Measurements from ENCODE around the gene PIP5K1B. TPM values are rescaled to one million over a fixed set of nuclear protein-coding genes. Genes with fewer than 3 reads are reported as not detected.

The PIP5K1B gene
- total and polyA plus RNA-seq, 2 experiments from 2014 or later, result 1.3 to 2.8 TPM

DNA sequence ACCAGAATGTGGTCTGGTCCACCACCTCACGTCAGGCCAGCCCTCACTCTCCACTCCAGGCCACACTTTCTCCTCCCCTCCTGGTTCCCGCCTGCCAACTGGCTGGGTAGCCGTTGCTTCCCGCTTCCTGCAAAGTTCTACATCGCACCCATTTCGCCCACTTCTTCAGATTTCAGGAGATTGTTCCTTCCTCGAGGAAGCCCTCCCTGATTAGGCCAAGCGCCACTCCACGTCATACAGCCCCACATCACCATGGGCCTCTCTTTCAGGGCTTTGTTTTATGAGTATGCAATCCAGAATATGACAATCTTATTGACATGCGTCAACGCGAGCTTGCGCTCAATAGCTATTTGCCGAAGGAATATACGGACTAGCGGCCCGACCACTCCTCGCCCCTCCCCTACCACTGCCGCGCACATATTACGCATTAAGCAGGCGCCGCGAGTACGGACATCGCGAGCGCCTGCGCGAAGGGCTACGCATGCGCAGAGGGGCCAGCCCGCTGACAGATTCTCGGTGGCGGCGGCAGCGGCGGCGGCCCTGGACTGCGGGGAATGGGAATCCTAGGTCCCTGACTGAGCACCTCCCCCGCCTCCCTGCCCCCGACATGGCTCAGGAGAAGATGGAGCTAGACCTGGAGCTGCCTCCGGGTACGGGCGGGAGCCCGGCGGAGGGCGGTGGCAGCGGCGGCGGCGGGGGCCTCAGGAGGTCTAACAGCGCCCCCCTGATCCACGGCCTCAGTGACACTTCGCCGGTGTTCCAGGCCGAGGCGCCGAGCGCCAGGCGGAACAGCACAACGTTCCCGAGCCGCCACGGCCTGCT is 74.7 kb downstream of the PIP5K1B start (continued):
- TF ChIP-seq, protein P1, sequence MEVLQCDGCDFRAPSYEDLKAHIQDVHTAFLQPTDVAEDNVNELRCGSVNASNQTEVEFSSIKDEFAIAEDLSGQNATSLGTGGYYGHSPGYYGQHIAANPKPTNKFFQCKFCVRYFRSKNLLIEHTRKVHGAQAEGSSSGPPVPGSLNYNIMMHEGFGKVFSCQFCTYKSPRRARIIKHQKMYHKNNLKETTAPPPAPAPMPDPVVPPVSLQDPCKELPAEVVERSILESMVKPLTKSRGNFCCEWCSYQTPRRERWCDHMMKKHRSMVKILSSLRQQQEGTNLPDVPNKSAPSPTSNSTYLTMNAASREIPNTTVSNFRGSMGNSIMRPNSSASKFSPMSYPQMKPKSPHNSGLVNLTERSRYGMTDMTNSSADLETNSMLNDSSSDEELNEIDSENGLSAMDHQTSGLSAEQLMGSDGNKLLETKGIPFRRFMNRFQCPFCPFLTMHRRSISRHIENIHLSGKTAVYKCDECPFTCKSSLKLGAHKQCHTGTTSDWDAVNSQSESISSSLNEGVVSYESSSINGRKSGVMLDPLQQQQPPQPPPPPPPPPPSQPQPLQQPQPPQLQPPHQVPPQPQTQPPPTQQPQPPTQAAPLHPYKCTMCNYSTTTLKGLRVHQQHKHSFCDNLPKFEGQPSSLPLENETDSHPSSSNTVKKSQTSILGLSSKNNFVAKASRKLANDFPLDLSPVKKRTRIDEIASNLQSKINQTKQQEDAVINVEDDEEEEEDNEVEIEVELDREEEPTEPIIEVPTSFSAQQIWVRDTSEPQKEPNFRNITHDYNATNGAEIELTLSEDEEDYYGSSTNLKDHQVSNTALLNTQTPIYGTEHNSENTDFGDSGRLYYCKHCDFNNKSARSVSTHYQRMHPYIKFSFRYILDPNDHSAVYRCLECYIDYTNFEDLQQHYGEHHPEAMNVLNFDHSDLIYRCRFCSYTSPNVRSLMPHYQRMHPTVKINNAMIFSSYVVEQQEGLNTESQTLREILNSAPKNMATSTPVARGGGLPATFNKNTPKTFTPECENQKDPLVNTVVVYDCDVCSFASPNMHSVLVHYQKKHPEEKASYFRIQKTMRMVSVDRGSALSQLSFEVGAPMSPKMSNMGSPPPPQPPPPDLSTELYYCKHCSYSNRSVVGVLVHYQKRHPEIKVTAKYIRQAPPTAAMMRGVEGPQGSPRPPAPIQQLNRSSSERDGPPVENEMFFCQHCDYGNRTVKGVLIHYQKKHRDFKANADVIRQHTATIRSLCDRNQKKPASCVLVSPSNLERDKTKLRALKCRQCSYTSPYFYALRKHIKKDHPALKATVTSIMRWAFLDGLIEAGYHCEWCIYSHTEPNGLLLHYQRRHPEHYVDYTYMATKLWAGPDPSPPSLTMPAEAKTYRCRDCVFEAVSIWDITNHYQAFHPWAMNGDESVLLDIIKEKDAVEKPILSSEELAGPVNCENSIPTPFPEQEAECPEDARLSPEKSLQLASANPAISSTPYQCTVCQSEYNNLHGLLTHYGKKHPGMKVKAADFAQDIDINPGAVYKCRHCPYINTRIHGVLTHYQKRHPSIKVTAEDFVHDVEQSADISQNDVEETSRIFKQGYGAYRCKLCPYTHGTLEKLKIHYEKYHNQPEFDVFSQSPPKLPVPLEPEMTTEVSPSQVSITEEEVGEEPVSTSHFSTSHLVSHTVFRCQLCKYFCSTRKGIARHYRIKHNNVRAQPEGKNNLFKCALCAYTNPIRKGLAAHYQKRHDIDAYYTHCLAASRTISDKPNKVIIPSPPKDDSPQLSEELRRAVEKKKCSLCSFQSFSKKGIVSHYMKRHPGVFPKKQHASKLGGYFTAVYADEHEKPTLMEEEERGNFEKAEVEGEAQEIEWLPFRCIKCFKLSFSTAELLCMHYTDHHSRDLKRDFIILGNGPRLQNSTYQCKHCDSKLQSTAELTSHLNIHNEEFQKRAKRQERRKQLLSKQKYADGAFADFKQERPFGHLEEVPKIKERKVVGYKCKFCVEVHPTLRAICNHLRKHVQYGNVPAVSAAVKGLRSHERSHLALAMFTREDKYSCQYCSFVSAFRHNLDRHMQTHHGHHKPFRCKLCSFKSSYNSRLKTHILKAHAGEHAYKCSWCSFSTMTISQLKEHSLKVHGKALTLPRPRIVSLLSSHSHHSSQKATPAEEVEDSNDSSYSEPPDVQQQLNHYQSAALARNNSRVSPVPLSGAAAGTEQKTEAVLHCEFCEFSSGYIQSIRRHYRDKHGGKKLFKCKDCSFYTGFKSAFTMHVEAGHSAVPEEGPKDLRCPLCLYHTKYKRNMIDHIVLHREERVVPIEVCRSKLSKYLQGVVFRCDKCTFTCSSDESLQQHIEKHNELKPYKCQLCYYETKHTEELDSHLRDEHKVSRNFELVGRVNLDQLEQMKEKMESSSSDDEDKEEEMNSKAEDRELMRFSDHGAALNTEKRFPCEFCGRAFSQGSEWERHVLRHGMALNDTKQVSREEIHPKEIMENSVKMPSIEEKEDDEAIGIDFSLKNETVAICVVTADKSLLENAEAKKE (CRISPR knock-in tag; IDR thresholded peaks at IDR 0.05), result no peak
- peak; percentile 84 for TF ChIP-seq POLR2AphosphoS5 (IDR thresholded peaks at IDR 0.05; ENCODE audit: low read depth)
- TF ChIP-seq, protein P2, sequence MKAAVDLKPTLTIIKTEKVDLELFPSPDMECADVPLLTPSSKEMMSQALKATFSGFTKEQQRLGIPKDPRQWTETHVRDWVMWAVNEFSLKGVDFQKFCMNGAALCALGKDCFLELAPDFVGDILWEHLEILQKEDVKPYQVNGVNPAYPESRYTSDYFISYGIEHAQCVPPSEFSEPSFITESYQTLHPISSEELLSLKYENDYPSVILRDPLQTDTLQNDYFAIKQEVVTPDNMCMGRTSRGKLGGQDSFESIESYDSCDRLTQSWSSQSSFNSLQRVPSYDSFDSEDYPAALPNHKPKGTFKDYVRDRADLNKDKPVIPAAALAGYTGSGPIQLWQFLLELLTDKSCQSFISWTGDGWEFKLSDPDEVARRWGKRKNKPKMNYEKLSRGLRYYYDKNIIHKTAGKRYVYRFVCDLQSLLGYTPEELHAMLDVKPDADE (IDR thresholded peaks at IDR 0.05), result peak; percentile 65; the same call in 1 of the 2 replicates
- no peak for TF ChIP-seq STAT1 (IDR thresholded peaks at IDR 0.05; ENCODE audit: unreplicated experiment)
- TF ChIP-seq CREB1 (CRISPR knock-in tag; IDR thresholded peaks at IDR 0.05; ENCODE audit: low read depth), result peak; percentile 99

DNA sequence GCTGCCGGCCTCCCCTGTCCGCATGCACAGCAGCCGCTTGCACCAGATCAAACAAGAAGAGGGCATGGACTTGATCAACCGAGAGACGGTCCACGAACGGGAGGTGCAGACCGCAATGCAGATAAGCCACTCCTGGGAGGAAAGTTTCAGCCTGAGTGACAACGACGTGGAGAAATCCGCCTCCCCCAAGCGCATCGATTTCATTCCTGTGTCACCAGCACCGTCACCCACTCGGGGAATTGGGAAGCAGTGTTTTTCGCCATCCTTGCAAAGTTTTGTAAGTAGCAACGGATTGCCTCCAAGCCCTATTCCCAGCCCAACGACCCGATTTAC is 75.3 kb downstream of the PIP5K1B start:
- Histone ChIP-seq H3K36me3 (ENCODE audit: insufficient read depth) (peaks cover 3% of the 10 kb centered on the region; the same call in 1 of the 2 replicates), H2AFZ (peak overlapping the region; percentile 58), H3F3A (replicated peaks; ENCODE audit: low read depth) (no peaks in the 10 kb centered on the region), H3K27me3 (ENCODE audit: insufficient read depth) (no peaks in the 10 kb centered on the region), H3K27ac (ENCODE audit: low read depth) (no peak overlapping the region), H3K4me2 (peak overlapping the region; percentile 92), H4K20me1 (replicated peaks; ENCODE audit: insufficient read depth) (peaks cover 4% of the 10 kb centered on the region; the same call in 1 of the 2 replicates), H3K79me2 (replicated peaks; ENCODE audit: insufficient read depth) (peaks cover 28% of the 10 kb centered on the region), H3K4me3 (peak overlapping the region; percentile 72), H3K9me2 (ENCODE audit: insufficient read depth) (no peaks in the 10 kb centered on the region), H3K4me1 (ENCODE audit: insufficient read depth) (peaks cover 15% of the 10 kb centered on the region)
- Mint-ChIP-seq H3K4me3 (no peak overlapping the region), H3K4me1 (peaks cover 3% of the 10 kb centered on the region), H3K9me3 (no peaks in the 10 kb centered on the region), H3K27me3 (ENCODE audit: insufficient read depth, low read depth, poor library complexity) (no peaks in the 10 kb centered on the region), H3K36me3 (ENCODE audit: low read depth) (no peaks in the 10 kb centered on the region), H3K27ac (no peak overlapping the region)
- DNase-seq (ENCODE audit: low spot score) (no peak), ATAC-seq (no peak)
- TF ChIP-seq, protein P2 (IDR thresholded peaks at IDR 0.05), result no peak
- TF ChIP-seq, protein P1 (CRISPR knock-in tag; IDR thresholded peaks at IDR 0.05), result no peak
- no peak for TF ChIP-seq ZNF114 (CRISPR knock-in tag; IDR thresholded peaks at IDR 0.05)

Measured in GM23338 (cell line).